ENCODE results near the gene HTR4. TPM values are rescaled to one million over a fixed set of nuclear protein-coding genes. Genes with fewer than 3 reads are reported as not detected.

The HTR4 gene
- total RNA-seq, 1 donor from 2014 or later = 0.43 TPM

Other genes starting within 250 kb of the HTR4 start
- gene ADRB2, start 172.1 kb upstream of the HTR4 start, total RNA-seq = 28.0 TPM

All from upper lobe of right lung (tissue), 1 donor.